Activated effector memory CD4-positive, alpha-beta T cell treated with anti-CD3 and anti-CD28 coated beads, Interleukin-2, amount 50 U/mL, for 16 hours (primary cell): ENCODE measurements around the gene ATXN1.

Source experiments
- DNase-seq: peaks from one replicate; pipeline ENCODE4 v3.0.0-alpha.2; 2020

ATXN1 gene

GRCh38 chr6:16696496-16696895 lies 64.8 kb downstream of the ATXN1 start:
- DNase-seq = no peak

DNA sequence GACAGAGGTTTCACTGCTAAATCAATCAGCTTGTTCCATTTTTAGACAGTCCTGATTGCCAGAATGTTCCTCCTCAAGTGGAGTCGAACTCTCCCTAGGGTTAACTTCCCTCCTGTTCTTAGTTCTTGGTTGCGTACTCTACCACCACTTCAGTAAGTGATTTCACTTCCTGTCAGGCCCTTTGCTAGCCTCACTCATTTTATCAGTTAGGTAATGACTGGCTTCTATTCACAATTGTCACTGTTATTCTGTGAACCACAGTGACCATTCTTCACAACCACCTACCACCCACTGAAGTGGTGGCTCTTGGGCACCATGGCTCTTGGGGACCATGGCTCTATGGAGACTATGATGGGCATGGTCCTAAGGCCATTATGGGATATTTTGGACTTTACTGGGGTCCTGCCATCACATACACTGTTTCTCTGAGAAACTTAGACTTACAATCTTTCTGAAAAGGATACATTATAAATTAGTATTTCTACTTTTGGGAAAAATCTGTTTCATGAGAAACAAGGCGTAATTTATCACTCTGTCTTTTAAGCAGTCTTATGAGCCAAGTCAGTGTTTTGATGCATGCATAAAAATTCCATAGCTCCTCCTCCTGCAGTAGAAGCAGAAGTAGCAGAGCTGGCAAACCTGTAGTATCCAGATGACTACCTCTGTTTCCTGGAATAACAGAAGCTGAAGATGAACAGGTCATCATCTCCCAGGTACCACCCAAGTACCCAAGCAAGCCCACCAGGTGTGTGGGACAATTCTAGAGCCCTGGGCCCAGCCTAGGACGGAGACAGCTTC lies 66.3 kb downstream of the ATXN1 start:
- DNase-seq = no peak

DNA sequence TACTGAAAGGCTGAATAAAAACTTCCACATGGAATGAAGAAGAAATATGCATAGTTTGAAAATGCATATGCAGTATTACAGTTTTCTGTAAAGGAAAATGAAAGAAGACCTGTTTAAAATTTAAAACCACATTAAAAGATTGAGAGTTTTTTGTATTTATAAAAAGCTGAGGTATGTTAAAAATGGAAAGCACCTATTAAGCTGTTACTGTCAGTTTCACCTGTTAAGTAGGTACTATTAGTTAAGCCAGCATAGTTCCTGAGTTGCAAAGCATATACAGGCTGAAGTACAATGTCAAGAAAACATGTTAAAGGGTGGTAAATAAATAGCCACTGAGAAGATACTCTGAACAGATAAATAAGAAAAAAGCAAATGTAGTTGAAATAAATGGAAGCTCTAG lies 69.9 kb downstream of the ATXN1 start:
- DNase-seq = no peak

DNA sequence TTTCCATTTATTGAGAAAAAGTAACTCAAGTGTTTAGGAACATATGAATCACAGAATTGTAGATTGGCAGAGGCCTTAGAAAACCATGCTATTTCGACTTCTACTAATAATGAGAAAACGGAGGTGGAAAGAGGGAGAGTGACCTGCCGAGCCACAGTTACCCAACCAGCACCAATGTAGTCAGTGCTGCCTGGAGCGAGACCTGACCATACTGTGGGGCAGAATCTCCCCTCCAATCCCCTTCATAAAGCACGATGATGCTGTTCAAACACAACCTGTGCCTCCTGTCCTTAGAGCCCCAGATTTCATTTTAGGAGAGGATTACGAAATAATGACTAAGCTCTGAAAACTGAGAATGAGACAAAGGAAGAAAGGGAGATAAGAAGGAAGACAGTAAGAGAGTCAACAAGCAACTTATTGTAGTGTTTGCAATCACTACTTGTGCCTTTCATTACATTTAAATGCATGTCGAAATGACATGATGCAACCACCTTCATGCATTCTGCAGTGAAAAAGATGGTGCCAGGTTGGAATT lies 70.6 kb downstream of the ATXN1 start:
- peak; percentile 80 for DNase-seq

DNA sequence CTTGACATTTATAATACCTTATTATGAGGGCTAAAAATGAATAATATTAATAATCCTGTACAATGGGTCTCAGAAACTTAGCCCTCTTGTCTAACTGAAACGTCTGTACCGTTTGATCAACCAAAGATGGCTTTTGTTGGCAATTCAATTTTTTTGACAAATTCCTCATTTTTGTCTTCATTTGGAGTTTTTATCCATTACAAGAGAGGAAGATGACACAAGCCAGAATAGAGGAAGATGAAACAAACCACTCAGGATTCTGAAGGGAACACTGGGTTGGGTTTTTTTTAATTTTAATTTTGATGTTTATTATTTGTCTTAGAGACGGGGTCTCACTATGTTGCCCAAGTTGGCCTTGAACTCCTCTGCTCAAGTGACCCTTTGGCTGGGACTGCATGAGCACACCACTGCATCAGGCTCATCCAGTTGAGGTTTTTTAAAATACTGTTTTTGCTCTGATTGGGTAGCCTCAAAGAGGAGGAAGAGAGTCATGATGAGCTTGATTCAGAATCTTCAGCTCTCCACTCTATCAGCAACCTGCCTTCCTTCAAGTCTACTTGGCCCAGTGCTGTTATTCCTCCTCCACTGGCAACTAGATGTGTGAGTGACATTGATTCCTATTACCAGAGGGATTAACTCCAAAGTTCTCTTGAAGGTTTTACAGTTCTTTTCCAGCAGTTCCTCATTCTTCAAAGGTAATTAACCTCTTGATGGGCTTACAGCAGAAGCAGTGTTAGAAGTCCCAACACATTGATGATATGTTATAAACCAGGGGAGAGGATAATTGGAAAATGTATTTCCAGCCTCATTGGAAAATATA lies 71.3 kb downstream of the ATXN1 start:
- no peak for DNase-seq

- DNase-seq = no peak
These were observed 72.2 kb downstream of the ATXN1 start for GRCh38 chr6:16688984-16689636.

GRCh38 chr6:16688436-16688835 lies 72.8 kb downstream of the ATXN1 start:
- no peak for DNase-seq

DNA sequence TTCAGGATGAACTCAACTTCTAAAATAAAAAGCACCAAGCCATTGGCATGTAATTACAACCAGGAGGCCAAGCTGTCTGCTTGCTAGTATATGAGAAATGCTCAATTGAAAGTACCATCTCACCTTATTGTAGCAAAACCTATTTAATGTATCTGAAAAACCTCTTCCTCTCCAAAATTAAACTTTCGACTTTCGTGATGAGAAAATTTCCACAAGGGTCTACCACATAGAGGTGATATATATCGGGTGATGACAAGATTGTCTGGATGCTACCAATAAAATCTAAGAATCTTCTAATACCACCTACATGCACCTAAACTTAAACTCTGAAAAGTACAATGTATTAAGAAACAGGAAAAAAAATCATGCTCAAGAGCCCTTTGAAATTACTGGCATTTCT lies 74.2 kb downstream of the ATXN1 start:
- no peak for DNase-seq

- peak; percentile 94 for DNase-seq
These were observed 76.2 kb downstream of the ATXN1 start for GRCh38 chr6:16684896-16685554.

DNA sequence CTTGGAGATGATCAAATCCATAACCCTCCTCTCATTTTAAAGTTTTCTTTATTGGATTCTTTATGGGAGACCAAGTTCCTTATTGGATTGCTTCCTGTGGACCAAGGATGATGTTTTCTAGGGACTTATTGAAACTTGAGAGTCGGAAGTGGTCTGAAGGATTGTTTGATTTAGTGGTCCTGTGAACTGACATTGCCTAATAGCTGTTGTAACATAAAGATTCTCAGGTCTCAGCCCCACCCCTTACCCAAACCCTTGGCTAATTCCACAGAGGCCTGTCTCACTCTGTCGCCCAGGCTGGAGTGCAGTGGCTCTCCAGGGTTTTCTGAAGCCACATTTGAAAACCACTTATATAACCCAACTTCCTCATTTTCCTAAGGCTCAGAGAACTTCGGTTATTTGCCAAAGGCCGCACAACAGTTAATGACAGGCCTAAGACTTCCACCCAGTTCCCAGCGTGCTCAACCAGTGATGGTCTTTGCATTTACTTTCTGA lies 77.0 kb downstream of the ATXN1 start:
- no peak for DNase-seq

GRCh38 chr6:16683641-16684194 lies 77.5 kb downstream of the ATXN1 start:
- DNase-seq = peak; percentile 69

DNA sequence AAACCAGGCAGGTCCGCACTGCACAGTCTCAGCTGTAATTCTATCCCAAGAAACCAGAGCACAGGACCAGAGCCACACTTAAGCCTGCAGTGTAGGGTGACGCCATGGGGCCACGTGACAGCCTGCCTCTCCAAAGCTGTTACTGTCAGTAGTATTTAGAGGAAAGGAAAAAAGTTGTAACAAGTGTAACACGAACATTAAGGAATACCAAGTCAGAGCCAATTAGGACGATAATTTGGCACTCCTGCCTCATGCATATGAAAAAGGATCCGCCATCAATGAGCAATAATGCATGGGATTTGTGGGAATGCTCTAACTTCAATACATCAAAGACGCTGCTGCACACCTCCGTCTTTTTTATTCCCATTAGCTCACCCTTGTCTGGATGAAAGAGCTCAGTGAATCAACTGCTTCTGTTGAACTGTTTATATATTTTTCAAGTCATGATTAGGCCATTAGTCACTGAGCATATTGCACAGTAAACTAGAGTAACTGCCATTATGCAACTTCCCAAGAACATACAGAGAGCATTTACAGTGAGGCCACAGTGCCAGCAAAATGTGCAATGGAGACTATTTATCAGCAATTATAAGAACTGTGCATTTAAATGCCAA lies 79.9 kb downstream of the ATXN1 start:
- no peak for DNase-seq

- DNase-seq = no peak
These were observed 82.2 kb downstream of the ATXN1 start for GRCh38 chr6:16679050-16679449.

DNA sequence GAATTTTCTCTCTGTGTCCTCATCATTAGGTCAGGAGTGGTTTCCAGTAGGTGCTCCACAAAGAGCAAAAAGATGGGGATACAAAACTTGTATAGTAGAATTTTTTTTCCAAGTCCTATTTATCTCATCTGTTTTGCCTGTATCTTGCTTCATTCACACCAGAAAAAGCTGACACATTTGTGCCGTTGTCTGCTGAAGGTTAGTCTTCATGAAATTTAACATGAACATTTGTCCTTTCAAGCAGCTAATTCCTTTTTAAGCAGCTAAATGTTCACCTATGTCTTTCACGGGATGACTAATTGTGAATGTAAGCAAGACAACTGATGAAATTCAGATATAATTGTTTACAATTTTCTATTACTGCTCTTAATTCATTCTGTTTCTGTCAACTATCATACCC lies 83.8 kb downstream of the ATXN1 start:
- DNase-seq = no peak

- DNase-seq = no peak
These were observed 84.3 kb downstream of the ATXN1 start for GRCh38 chr6:16676978-16677377.

- DNase-seq = no peak
These were observed 84.9 kb downstream of the ATXN1 start for GRCh38 chr6:16676376-16676775.

GRCh38 chr6:16674801-16675392 lies 86.4 kb downstream of the ATXN1 start:
- DNase-seq = no peak

DNA sequence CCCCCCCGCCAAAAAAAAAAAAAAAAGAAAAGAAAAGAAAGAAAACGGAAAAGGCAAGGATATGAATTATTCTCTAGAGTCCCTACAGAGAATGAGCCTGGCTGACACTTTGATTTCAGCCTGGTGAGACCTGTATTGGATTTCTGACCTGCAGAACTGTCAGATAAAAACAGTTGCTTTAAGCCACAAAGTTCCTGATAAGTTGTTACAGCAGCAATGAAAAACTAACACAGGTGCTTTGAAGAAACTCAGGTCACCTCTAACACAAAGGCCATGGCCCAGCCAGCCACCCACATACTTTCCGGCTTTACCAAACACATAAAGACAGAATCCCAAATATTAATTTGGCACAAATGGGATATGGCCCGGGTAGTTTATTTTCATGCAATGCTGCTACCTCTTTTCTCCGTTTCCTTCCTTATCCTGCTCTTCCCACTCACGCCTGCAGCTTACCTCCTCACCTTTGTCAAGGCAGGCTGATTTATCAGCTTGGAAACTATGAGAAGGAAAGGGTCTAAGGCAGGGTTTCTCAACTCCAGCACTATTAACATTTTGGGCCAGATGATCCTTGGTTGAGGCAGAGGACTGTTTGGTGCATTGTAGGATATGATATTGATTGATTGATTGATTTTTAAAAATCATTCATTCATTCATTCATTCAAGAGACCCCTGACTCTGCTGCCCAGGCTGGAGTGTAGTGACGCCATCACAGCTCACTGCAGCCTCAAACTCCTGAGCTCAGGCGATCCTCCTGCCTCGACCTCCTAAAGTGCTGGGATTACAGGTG lies 88.1 kb downstream of the ATXN1 start:
- DNase-seq = no peak

- DNase-seq = no peak
These were observed 89.7 kb downstream of the ATXN1 start for GRCh38 chr6:16671302-16672289.
